MM.1S (cell line): ENCODE data around the gene C1orf21.

Experiments
- EZH2phosphoT487 ChIP-seq: fragments of 300-600 bp; sonication (generic); IDR thresholded peaks from 2 replicates; pipeline ENCODE4 v1.6.1; 2018; ENCODE audit warnings: antibody characterized with exemption, low read length
- TF ChIP-seq, protein P1 (sequence below): fragments of 300-600 bp; sonication (generic); IDR thresholded peaks from 2 replicates; pipeline ENCODE4 v1.5.1; 2016; ENCODE audit warnings: antibody characterized with exemption, low read length, mixed read lengths

DNA sequence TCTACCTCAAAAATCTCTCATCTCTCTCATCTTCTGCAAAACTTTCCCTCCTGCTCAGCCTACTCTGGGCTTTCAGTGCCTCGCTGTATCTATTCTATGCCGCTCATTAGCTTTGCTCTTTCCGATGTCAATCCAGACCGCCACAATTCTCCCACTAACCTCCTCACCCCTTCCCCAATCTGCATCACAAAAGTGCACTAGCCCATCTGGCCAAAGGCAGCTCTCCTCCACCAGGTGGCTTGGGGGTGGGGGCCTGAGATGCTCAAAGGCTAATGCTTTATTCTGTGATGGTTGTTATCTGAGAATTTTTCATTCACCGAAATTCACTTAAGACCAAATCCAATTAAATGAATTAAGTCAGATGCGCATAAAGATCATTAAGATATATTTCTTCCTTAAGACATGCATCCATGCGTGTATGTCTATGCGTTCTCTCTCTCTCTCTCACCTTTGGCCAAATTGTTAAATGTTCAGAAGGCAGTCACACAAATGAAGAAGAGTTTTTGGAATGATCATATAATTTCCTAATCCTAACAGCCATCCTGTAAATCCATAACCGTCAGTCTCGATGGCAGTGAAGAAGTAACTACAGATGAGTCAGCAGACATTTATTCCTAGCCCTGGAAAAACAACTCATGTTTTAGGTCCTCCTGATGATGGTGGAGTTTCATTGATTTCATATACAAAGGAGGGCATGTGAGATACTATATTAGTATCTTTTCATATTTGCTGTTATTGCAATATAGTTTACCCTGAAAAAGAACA, 111.3 kb downstream of the C1orf21 start:
- TF ChIP-seq, protein P1, sequence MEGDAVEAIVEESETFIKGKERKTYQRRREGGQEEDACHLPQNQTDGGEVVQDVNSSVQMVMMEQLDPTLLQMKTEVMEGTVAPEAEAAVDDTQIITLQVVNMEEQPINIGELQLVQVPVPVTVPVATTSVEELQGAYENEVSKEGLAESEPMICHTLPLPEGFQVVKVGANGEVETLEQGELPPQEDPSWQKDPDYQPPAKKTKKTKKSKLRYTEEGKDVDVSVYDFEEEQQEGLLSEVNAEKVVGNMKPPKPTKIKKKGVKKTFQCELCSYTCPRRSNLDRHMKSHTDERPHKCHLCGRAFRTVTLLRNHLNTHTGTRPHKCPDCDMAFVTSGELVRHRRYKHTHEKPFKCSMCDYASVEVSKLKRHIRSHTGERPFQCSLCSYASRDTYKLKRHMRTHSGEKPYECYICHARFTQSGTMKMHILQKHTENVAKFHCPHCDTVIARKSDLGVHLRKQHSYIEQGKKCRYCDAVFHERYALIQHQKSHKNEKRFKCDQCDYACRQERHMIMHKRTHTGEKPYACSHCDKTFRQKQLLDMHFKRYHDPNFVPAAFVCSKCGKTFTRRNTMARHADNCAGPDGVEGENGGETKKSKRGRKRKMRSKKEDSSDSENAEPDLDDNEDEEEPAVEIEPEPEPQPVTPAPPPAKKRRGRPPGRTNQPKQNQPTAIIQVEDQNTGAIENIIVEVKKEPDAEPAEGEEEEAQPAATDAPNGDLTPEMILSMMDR, result no peak
- TF ChIP-seq EZH2phosphoT487, result no peak
